GM12891 (cell line): Measurements from ENCODE around the gene GDPD5.
A peak's percentile ranks its signal among the peaks of the same experiment; 100 is the strongest.
"Not testable (repeated sequence)": the region's sequence is repeated elsewhere in the genome, so short reads cannot be mapped to it uniquely, and the experiment has no call there.

Experiments
- DNase-seq: peaks from one replicate; pipeline ENCODE4 v3.0.0; 2011; ENCODE audit warnings: low spot score; ENCODE audit not compliant: insufficient read length
- FAIRE-seq: peaks from 2 replicates; lab custom pipeline; 2011; peaks lifted over from hg19 to GRCh38; lab: Jason Lieb, UNC
- PAX5 ChIP-seq: IDR thresholded peaks from 2 replicates; pipeline ENCODE4 v1.6.1; 2011; ENCODE audit warnings: low read length, moderate library complexity, mild to moderate bottlenecking; ENCODE audit not compliant: insufficient read depth, severe bottlenecking
- POLR2A ChIP-seq: IDR thresholded peaks from 2 replicates; pipeline ENCODE4 v1.6.1; 2011; ENCODE audit warnings: low read depth, low read length, control low read depth
- POLR2AphosphoS5 ChIP-seq: IDR thresholded peaks from 2 replicates; pipeline ENCODE4 v1.6.1; 2011; ENCODE audit warnings: low read depth, low read length, control low read depth
- POU2F2 ChIP-seq: IDR thresholded peaks from 2 replicates; pipeline ENCODE4 v1.6.1; 2011; ENCODE audit warnings: low read depth, mild to moderate bottlenecking, control low read depth, low read length, moderate library complexity
- SPI1 ChIP-seq: IDR thresholded peaks from 2 replicates; pipeline ENCODE4 v1.6.1; 2011; ENCODE audit warnings: low read depth, low read length, control low read depth
- TAF1 ChIP-seq: IDR thresholded peaks from 2 replicates; pipeline ENCODE4 v1.6.1; 2011; ENCODE audit warnings: low read depth, low read length, control low read depth

GDPD5 gene

DNA sequence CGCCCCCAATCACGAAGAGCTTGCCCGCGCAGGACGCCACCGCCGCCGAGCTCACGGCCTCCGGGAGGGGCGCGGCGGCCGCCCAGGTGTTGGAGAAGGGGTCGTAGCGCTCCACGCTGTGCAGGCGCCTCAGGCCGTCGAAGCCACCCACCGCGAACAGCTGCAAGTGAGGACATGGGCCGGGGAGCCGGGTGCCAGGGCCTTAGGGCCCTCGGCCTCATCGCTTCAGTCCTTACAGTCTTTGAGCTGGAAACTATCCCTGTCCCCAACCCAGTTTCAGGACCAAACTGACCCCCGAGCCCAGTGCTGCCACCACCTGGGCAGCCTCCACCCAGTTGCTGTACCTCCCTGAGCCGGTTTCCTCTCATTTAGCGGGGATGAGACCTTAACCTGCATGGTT, 100.3 kb downstream of the GDPD5 start:
- FAIRE-seq (no peak), DNase-seq (no peak)
- TF ChIP-seq POLR2A (no peak), POLR2AphosphoS5 (no peak), SPI1 (no peak), POU2F2 (no peak), TAF1 (no peak), PAX5 (no peak)

DNA sequence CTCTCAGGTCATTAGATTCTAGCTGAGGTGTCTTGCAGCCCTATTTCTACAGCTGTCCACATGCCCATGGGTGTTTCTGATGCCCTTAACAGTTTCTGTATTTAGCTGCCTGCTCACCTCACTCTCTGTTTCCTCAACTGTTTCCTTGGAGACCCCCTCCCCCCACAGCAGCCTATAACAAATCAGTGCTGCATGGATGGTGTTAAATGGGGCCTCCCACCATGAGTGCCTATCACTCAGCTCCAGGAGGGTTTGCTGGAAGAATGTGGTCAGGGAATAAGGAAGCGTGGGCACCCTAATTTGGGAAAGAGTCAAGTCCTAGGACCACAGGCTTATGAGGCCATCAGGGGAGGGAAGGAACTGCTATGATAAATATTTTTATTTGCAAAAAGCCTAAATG, 101.3 kb downstream of the GDPD5 start:
- FAIRE-seq (no peak), DNase-seq (no peak)
- no peak for TF ChIP-seq POLR2AphosphoS5
- TF ChIP-seq POU2F2, result no peak
- no peak for TF ChIP-seq SPI1
- TF ChIP-seq TAF1, result no peak
- no peak for TF ChIP-seq POLR2A
- TF ChIP-seq PAX5, result no peak

DNA sequence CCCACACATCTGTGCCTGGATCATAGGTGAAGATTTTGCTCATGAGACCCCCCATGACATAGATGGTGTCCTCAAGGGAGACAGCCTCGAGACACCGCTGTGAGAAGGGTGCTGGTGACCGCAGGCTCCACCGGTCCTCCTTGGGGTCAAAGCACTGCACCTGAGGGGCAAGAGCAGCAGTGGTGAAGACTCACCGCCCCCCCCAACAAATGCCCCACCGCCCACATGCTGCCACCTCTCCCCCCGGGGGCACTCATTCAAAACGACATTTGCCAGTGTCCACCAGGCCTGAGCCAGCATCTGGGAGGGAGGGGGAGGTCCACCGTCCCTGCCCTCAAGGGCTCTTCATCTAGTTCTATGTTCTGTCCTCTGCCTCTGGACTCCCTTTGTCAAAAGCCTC, 102.0 kb downstream of the GDPD5 start:
- FAIRE-seq (no peak), DNase-seq (no peak)
- TF ChIP-seq POU2F2 (no peak), PAX5 (no peak), POLR2A (no peak), POLR2AphosphoS5 (no peak), TAF1 (no peak), SPI1 (no peak)

DNA sequence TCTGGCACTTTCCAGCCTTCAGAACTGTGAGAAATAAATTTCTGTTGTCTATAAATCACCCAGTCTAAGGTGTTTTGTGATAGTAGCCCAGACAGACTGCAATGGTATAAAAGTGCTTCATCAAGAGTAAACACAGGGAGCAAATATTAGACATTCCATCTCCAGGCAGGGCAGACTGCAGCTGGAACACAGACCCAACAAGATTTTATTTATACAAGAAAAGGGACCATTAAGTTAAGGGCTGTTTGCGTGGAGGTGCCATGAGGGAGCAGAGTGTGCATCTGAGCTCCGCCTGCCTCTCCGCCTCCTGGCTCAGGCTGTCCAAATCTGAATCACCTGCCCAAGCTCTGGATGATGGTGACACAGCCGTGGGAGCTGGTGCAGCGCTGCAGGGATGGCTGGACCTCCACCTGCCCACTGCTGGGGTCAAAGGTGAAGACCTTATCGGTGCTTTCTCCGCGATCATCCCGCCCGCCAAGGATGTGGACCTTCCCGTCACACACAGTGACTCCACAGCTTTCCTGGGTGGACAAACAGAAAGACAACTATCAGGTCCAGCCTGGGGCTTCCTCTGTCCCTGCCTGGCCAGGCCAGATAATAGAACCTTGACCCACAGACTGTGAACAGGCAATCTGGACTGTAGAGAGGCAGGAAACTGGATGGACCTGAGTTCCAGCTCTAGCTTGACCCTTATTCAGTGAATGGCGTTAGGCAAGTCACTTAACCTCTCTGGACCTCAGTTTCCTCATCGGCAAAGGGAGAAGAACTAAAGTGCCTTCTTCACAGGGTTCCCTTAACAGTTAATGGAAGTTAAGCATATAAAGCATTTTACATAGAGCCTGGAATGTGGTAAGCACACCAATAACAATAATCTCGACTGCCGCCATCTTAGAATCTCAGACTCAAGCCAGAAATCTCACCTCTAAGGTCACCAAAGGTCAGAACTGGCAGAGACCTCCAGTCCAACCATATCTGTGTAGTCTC, 103.2 kb downstream of the GDPD5 start:
- FAIRE-seq (no peak), DNase-seq (no peak)
- TF ChIP-seq POLR2AphosphoS5, result no peak
- no peak for TF ChIP-seq SPI1
- TF ChIP-seq TAF1, result no peak
- no peak for TF ChIP-seq POU2F2
- no peak for TF ChIP-seq POLR2A
- no peak for TF ChIP-seq PAX5

DNA sequence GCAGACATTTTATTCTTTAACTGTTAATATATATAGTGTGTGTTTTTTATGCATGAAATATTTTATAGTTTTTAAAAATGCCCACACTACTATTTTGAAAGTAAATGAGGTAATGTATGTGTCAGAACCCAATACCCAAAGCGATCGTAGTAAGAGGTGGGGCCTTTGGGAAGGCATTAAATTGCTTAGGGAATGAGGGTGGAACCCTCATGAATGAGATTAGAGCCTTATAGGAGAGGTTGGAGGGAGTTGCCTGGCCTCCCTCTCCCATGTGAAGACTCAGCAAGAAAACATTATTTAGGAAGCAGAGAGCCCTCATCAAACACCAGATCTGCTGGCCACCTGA, 103.9 kb downstream of the GDPD5 start:
- DNase-seq (peak; percentile 5), FAIRE-seq (no peak)
- TF ChIP-seq POU2F2 (no peak), SPI1 (no peak), POLR2A (no peak), PAX5 (no peak), POLR2AphosphoS5 (no peak), TAF1 (no peak)

DNA sequence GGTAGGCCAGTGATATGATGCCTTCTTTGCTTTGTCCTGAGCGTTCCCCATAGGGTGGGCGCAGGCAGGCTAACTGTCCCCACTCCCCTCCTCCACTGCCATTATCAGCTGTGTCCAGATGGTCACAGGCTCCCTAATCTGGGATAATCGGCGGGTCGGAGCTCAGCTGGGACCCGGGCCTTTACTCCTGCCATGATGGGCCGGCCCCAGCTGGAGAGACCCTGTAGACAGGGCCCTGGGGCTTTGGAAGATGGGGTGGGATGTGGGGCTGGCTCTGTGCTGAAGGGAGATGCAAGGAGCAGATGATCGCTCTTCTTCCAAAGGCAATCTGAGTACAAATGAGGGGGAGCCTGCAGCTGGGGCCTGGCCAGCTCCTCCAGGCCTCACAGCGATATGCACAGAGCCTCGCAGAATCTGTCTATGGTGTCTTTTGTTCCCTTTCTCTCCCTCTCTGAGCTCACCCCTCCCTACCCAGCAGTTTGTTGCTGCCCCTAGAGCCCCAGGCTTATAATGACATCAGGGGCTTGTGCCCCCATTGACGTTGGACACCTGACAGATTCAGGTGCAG, 104.6 kb downstream of the GDPD5 start:
- no peak for FAIRE-seq
- TF ChIP-seq POLR2AphosphoS5 (no peak), SPI1 (no peak), POLR2A (no peak), PAX5 (no peak), TAF1 (no peak), POU2F2 (no peak)
- no peak for DNase-seq

DNA sequence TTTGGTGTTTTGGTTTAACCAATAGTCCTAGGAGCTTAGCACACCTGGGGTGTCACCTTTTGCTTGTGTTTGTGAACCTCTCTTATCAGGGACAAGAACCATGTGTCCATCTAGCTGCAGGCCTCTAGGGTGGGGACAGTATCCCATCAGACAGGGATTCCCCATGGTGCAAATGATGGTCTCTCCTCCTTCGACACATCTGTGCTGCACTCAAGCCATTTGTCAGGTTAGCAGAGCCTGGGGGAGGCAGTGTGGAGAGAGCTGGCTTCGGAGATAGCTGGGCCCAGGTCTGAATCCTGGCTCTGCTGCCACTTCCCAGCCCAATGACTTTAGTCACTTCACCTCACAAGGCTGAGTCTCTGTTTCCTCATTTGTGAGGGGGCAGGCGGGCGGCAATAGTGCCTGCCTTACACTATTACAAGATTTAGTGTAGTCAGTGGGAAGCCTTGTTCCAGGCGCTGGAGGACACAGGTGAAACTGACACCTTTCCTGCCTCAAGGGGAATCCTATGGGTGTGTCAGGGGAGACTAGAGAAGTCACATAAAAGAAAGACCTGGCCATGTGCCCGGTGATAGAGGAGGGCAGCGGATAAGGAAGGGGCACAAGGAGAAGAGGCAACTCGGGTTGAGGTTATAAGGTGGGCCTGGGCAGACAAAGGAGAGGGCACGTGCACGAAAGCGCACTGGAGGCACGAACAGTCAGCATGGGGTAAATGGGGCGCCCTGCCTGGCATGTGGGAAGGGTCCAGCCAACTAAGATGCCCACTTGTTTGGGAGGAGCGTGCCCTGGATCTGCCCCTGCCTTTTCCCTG, 105.3 kb downstream of the GDPD5 start:
- TF ChIP-seq PAX5 (no peak), POU2F2 (no peak), POLR2AphosphoS5 (no peak), TAF1 (no peak), POLR2A (no peak), SPI1 (no peak)
- no peak for FAIRE-seq

DNA sequence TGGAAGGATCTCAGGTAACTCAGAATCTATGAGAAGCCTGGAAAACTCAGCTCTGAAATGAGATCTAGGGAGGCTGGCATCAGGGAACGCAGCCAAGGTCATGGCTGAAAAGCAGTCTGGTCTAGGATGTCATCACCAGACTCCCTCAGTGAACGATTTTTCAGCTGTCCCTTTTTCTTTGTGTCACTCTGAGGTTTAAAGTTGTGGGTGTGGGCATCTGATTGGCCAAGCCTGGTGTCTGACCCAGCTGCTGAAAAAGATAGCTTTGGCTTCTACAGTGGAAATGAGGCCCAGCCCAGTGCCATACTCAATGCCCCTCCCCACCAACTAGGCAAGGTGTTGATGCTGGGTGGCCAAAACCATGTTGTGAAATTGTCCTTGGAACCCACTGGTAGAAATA, 111.9 kb downstream of the GDPD5 start:
- DNase-seq (no peak), FAIRE-seq (no peak)
- TF ChIP-seq TAF1 (no peak), POLR2A (no peak), PAX5 (no peak), POLR2AphosphoS5 (no peak), SPI1 (no peak), POU2F2 (no peak)

More for the DNA sequence above, 105.3 kb downstream of the GDPD5 start:
- no peak for DNase-seq

DNA sequence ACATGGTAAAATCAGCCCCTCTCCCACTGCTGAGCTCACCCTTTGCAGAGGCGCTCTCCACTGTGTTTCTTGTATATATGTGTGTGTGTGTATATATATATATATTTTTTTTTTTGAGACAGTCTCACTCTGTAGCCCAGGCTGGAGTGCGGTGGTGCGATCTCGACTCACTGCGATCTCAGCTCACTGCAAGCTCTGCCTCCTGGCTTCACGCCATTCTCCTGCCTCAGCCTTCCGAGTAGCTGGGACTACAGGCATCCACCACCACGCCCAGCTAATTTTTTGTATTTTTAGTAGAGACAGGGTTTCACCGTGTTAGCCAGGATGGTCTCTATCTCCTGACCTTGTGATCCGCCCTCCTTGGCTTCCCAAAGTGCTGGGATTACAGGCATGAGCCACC, 112.6 kb downstream of the GDPD5 start:
- DNase-seq, FAIRE-seq: not testable (repeated sequence)

DNA sequence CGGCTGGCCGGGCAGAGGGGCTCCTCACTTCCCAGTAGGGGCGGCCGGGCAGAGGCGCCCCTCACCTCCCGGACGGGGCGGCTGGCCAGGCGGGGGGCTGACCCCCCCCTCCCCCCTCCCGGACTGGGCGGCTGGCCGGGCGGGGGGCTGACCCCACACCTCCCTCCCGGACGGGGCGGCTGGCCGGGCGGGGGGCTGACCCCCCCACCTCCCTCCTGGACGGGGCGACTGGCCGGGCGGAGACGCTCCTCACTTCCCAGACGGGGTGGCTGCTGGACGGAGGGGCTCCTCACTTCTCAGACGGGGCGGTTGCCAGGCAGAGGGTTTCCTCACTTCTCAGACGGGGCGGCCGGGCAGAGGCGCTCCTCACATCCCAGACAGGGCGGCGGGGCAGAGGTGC, 115.8 kb downstream of the GDPD5 start:
- DNase-seq, FAIRE-seq: not testable (repeated sequence)
